IMR-90 (cell line): Measurements from ENCODE around the gene USH1G. TPM values are rescaled to one million over a fixed set of nuclear protein-coding genes. Genes with fewer than 3 reads are reported as not detected.

Source experiments
- ATAC-seq: fragments of 200-7000 bp; cut with Tn5 transposase; 2 replicates; pipeline ENCODE4 v1.9.1; 2020; ENCODE audit warnings: low read depth, mild to moderate bottlenecking, moderate library complexity
- BruUV-seq: library from RNA; stranded (reverse); fragments of 400-500 nt; replicated peaks from 2 replicates; lab custom pipeline; 2021; lab: Mats Ljungman, UMichigan
- CTCF ChIA-PET: fragments of 300-600 bp; formaldehyde crosslinking; extraction: SDS; loops from one replicate; lab custom pipeline; 2021; ENCODE audit warnings: antibody characterized with exemption; lab: Yijun Ruan, JAX
- POLR2A ChIA-PET: fragments of 300-600 bp; sonication (Branson Sonifier 250); formaldehyde crosslinking; loops from one replicate; lab custom pipeline; 2022; ENCODE audit warnings: antibody characterized with exemption; ENCODE audit not compliant: unreplicated experiment; lab: Charles Lee
- DNase-seq: peaks from one replicate; pipeline ENCODE4 v3.0.0; 2013
- H2AFZ ChIP-seq: replicated peaks from 2 replicates; pipeline ENCODE3; 2013; ENCODE audit warnings: low read length, mild to moderate bottlenecking; ENCODE audit not compliant: poor library complexity
- H2AK5ac ChIP-seq: 2 replicates; pipeline ENCODE4 v1.6.1; 2013; ENCODE audit warnings: low read depth, low read length, inconsistent platforms
- H2AK9ac ChIP-seq: replicated peaks from 2 replicates; pipeline ENCODE3; 2013; ENCODE audit warnings: mild to moderate bottlenecking, low read depth, low read length, moderate library complexity; ENCODE audit not compliant: poor library complexity
- H2BK120ac ChIP-seq: 2 replicates; pipeline ENCODE4 v1.6.1; 2013; ENCODE audit warnings: low read depth, low read length, inconsistent platforms
- H2BK15ac ChIP-seq: 3 replicates; pipeline ENCODE4 v1.6.1; 2013; ENCODE audit warnings: low read depth, low read length, inconsistent platforms
- H2BK20ac ChIP-seq: 2 replicates; pipeline ENCODE4 v1.6.1; 2013; ENCODE audit warnings: low read depth, mild to moderate bottlenecking, inconsistent platforms, low read length, moderate library complexity
- H2BK5ac ChIP-seq: 2 replicates; pipeline ENCODE4 v1.6.1; 2013; ENCODE audit warnings: mild to moderate bottlenecking, low read depth, low read length, inconsistent platforms; ENCODE audit not compliant: poor library complexity, severe bottlenecking
- H3K14ac ChIP-seq: replicated peaks from 2 replicates; pipeline ENCODE4 v1.6.1; 2013; ENCODE audit warnings: low read depth, low read length, inconsistent platforms
- H3K18ac ChIP-seq: 2 replicates; pipeline ENCODE4 v1.6.1; 2013; ENCODE audit warnings: low read depth, low read length, control low read depth
- H3K23ac ChIP-seq: 2 replicates; pipeline ENCODE4 v1.6.1; 2013; ENCODE audit warnings: low read depth, low read length, inconsistent platforms
- H3K27ac ChIP-seq: 2 replicates; pipeline ENCODE4 v1.5.1; 2013; ENCODE audit warnings: mild to moderate bottlenecking, control low read depth, low read length; ENCODE audit not compliant: insufficient read depth
- H3K27me3 ChIP-seq: 2 replicates; pipeline ENCODE4 v1.6.1; 2013; ENCODE audit warnings: low read length; ENCODE audit not compliant: control insufficient read depth, insufficient read depth
- H3K36me3 ChIP-seq: 2 replicates; pipeline ENCODE4 v1.6.1; 2013; ENCODE audit warnings: low read length, mixed read lengths; ENCODE audit not compliant: control insufficient read depth, insufficient read depth
- H3K4ac ChIP-seq: 2 replicates; pipeline ENCODE4 v1.6.1; 2013; ENCODE audit warnings: low read depth, low read length, inconsistent platforms
- H3K4me1 ChIP-seq: 2 replicates; pipeline ENCODE4 v1.6.1; 2013; ENCODE audit warnings: low read length, mixed read lengths; ENCODE audit not compliant: control insufficient read depth, insufficient read depth
- H3K4me2 ChIP-seq: 2 replicates; pipeline ENCODE4 v1.6.1; 2013; ENCODE audit warnings: low read depth, mild to moderate bottlenecking, control low read depth, low read length, moderate library complexity
- H3K4me3 ChIP-seq: 2 replicates; pipeline ENCODE4 v1.5.1; 2013; ENCODE audit warnings: low read depth, mild to moderate bottlenecking, control low read depth, low read length, moderate library complexity; ENCODE audit not compliant: insufficient read depth
- H3K56ac ChIP-seq: 2 replicates; pipeline ENCODE4 v1.6.1; 2013; ENCODE audit warnings: low read length, inconsistent platforms; ENCODE audit not compliant: insufficient read depth; ENCODE audit errors: extremely low read depth
- H3K79me1 ChIP-seq, 2 experiments: 2 replicates each; pipeline ENCODE4 v1.6.1; 2013; ENCODE audit warnings: low read length in 2 of 2, inconsistent platforms in 1 of 2, low read depth in 1 of 2
- H3K9ac ChIP-seq: 2 replicates; pipeline ENCODE4 v1.6.1; 2013; ENCODE audit warnings: low read depth, low read length, control low read depth
- H3K9me1 ChIP-seq: 2 replicates; pipeline ENCODE4 v1.6.1; 2013; ENCODE audit warnings: low read length, inconsistent platforms; ENCODE audit not compliant: insufficient read depth
- H3K9me3 ChIP-seq: 2 replicates; pipeline ENCODE4 v1.6.1; 2013; ENCODE audit warnings: low read length; ENCODE audit not compliant: control insufficient read depth, insufficient read depth
- H4K20me1 ChIP-seq: 2 replicates; pipeline ENCODE4 v1.6.1; 2013; ENCODE audit warnings: low read length, inconsistent platforms; ENCODE audit not compliant: insufficient read depth
- H4K5ac ChIP-seq: 2 replicates; pipeline ENCODE4 v1.6.1; 2013; ENCODE audit warnings: mild to moderate bottlenecking, low read depth, low read length, control low read depth
- H4K8ac ChIP-seq, 2 experiments: 2 replicates each; pipeline ENCODE4 v1.6.1; 2013; ENCODE audit warnings: low read depth in 2 of 2, low read length in 2 of 2, control low read depth in 1 of 2, inconsistent platforms in 1 of 2
- H4K91ac ChIP-seq: 2 replicates; pipeline ENCODE4 v1.6.1; 2013; ENCODE audit warnings: low read depth, low read length, inconsistent platforms; ENCODE audit not compliant: insufficient read depth
- BHLHE40 ChIP-seq: fragments of 150-350 bp; IDR thresholded peaks from 2 replicates; pipeline ENCODE4 v1.6.1; 2016; ENCODE audit warnings: mild to moderate bottlenecking, low read depth, low read length
- CEBPB ChIP-seq: IDR thresholded peaks from 2 replicates; pipeline ENCODE4 v1.6.1; 2012; ENCODE audit warnings: low read depth, low read length, improper control_type of control experiment
- CHD1 ChIP-seq: IDR thresholded peaks from 2 replicates; pipeline ENCODE4 v1.6.1; 2012; ENCODE audit warnings: low read depth, low read length, improper control_type of control experiment
- ELK1 ChIP-seq: fragments of 150-350 bp; IDR thresholded peaks from 2 replicates; pipeline ENCODE4 v1.6.1; 2016; ENCODE audit warnings: low read depth, mild to moderate bottlenecking, low read length, moderate library complexity, borderline replicate concordance
- FOS ChIP-seq: fragments of 150-350 bp; IDR thresholded peaks from 2 replicates; pipeline ENCODE4 v1.6.1; 2016; ENCODE audit warnings: low read depth, low read length
- MAFK ChIP-seq: IDR thresholded peaks from 2 replicates; pipeline ENCODE4 v1.6.1; 2012; ENCODE audit warnings: low read depth, low read length, improper control_type of control experiment
- MAZ ChIP-seq: IDR thresholded peaks from 2 replicates; pipeline ENCODE4 v1.6.1; 2012; ENCODE audit warnings: low read depth, mild to moderate bottlenecking, low read length, improper control_type of control experiment, moderate library complexity, borderline replicate concordance
- MXI1 ChIP-seq: IDR thresholded peaks from 2 replicates; pipeline ENCODE4 v1.6.1; 2012; ENCODE audit warnings: low read depth, mild to moderate bottlenecking, low read length, moderate library complexity, borderline replicate concordance
- NFE2L2 ChIP-seq: fragments of 150-350 bp; IDR thresholded peaks from 2 replicates; pipeline ENCODE4 v1.6.1; 2016; ENCODE audit warnings: low read depth, mild to moderate bottlenecking, low read length
- POLR2A ChIP-seq: IDR thresholded peaks from 2 replicates; pipeline ENCODE4 v1.6.1; 2012; ENCODE audit warnings: mild to moderate bottlenecking, low read depth, low read length
- RAD21 ChIP-seq: IDR thresholded peaks from 2 replicates; pipeline ENCODE4 v1.6.1; 2012; ENCODE audit warnings: low read length, improper control_type of control experiment
- RCOR1 ChIP-seq: IDR thresholded peaks from 2 replicates; pipeline ENCODE4 v1.6.1; 2012; ENCODE audit warnings: mild to moderate bottlenecking, low read length, improper control_type of control experiment; ENCODE audit not compliant: insufficient replicate concordance
- RFX5 ChIP-seq: IDR thresholded peaks from 2 replicates; pipeline ENCODE4 v1.8.0; 2012; ENCODE audit warnings: low read depth, mild to moderate bottlenecking, low read length, moderate library complexity
- SMC3 ChIP-seq: fragments of 150-350 bp; IDR thresholded peaks from 2 replicates; pipeline ENCODE4 v1.6.1; 2016; ENCODE audit warnings: low read depth, mild to moderate bottlenecking, antibody characterized with exemption, low read length, moderate library complexity
- USF2 ChIP-seq: fragments of 150-350 bp; IDR thresholded peaks from 2 replicates; pipeline ENCODE4 v1.6.1; 2017; ENCODE audit warnings: mild to moderate bottlenecking, antibody characterized with exemption, low read length, low read depth
- WGBS, 2 experiments: methylation state at CpG; one replicate each; pipeline versions ENCODE4 v1.1.5 to v1.1.7; 2013; ENCODE audit warnings: missing lambda C conversion rate in 2 of 2; ENCODE audit not compliant: insufficient read length in 1 of 2; ENCODE audit errors: extremely low coverage in 2 of 2; 5-methylcytosine and 5-hydroxymethylcytosine counted together
- dilution Hi-C: fragments of 300-500 bp; cut with HindIII; formaldehyde crosslinking; loops from one replicate; pipeline ENCODE4 v1.14.3; 2018; ENCODE audit warnings: low sequenced_read_pairs; ENCODE audit not compliant: unreplicated experiment
- in situ Hi-C: fragments of 300-500 bp; cut with MboI; formaldehyde crosslinking; loops from 3 replicates; pipeline ENCODE4 v1.14.3; 2019; ENCODE audit warnings: low sequenced_read_pairs, inconsistent platforms, mixed read lengths
- intact Hi-C: fragments of 100-400 bp; cut with micrococcal nuclease; formaldehyde crosslinking; loops from 2 replicates; pipeline ENCODE4 v1.10.0; 2022
- polyA plus RNA-seq, 3 experiments: library from polyadenylated mRNA; depleted of rRNA; stranded (reverse); fragments of >200 nt; gene quantifications; 2 replicates each; pipeline ENCODE4 v1.2.3, GENCODE V29; 2012; ENCODE audit warnings: low replicate concordance in 1 of 3
- total RNA-seq: library from RNA; depleted of rRNA; stranded (reverse); fragments of >200 nt; gene quantifications from 2 replicates; pipeline ENCODE4 v1.2.3, GENCODE V29; 2012

The USH1G gene
- total and polyA plus RNA-seq, 2 of the 4 experiments (the other 2 are of a cell fraction): not detected

- H3K56ac ChIP-seq: no peak overlapping the region
- ChIA-PET POLR2A (no interaction called here), CTCF (no interaction called here)
- H3K4me2 ChIP-seq: no peak overlapping the region
- H2BK20ac ChIP-seq: no peak overlapping the region
- no peak for ATAC-seq
- H3K9me1 ChIP-seq: no peaks in the 10 kb centered on the region
- H4K5ac ChIP-seq: no peak overlapping the region
- H4K20me1 ChIP-seq: no peaks in the 10 kb centered on the region
- no peak overlapping the region for H3K9ac ChIP-seq
- no peak overlapping the region for H2AK5ac ChIP-seq
- H2AFZ ChIP-seq: no peak overlapping the region
- H2BK15ac ChIP-seq: no peak overlapping the region
- intact Hi-C loops: no loop called here
- no peak overlapping the region for H2BK5ac ChIP-seq
- no peak overlapping the region for H2BK120ac ChIP-seq
- no peak for TF ChIP-seq POLR2A
- no peak for TF ChIP-seq MXI1
- no peak for TF ChIP-seq NFE2L2
- no peak for TF ChIP-seq RCOR1
- no peak for TF ChIP-seq MAZ
- no peak for TF ChIP-seq CEBPB
- TF ChIP-seq BHLHE40: no peak
- no peak for TF ChIP-seq FOS
- no peak for TF ChIP-seq SMC3
- TF ChIP-seq RFX5: no peak
- no peak for TF ChIP-seq USF2
- TF ChIP-seq CHD1: no peak
- TF ChIP-seq RAD21: no peak
- TF ChIP-seq MAFK: no peak
- TF ChIP-seq ELK1: no peak
- in situ Hi-C loops: no loop called here
- no peaks in the 10 kb centered on the region for H3K4me1 ChIP-seq
- H3K23ac ChIP-seq: no peak overlapping the region
- H3K4ac ChIP-seq: no peak overlapping the region
- no TSS peak for BruUV-seq
- peaks cover 54% of the 10 kb centered on the region for H3K27me3 ChIP-seq
- no peaks in the 10 kb centered on the region for H3K36me3 ChIP-seq
- H3K14ac ChIP-seq: no peak overlapping the region
- dilution Hi-C loops: no loop called here
- no peak overlapping the region for H3K18ac ChIP-seq
- H4K91ac ChIP-seq: no peak overlapping the region
- no peak overlapping the region for H3K27ac ChIP-seq
- DNase-seq: no peak
- WGBS, 2 experiments: 90% methylated on average over 4 of the region's 14 CpGs; no CpG with 5 or more reads in 1 of the 2 experiments
- no peaks in the 10 kb centered on the region for H3K79me1 ChIP-seq
- H3K9me3 ChIP-seq: no peaks in the 10 kb centered on the region
- no peak overlapping the region for H2AK9ac ChIP-seq
- H4K8ac ChIP-seq: no peak overlapping the region
- no peak overlapping the region for H3K4me3 ChIP-seq
These were observed 23.6 kb upstream of the USH1G start for GRCh38 chr17:74946641-74947040.
